Limb (tissue), 2 donors: Measurements from ENCODE around the gene TCF4.

ENCODE experiments used
- DNase-seq, 2 donors: peaks; one replicate each; pipeline ENCODE4 v3.0.0-alpha.2; 2016; ENCODE audit errors: extremely low spot score in 2 of 2

Gene TCF4

GRCh38 chr18:55324166-55324565 is 263.8 kb downstream of the TCF4 start:
- no peak for DNase-seq

GRCh38 chr18:55323051-55323994 is 264.7 kb downstream of the TCF4 start:
- DNase-seq, result peak in 1 of 2 donors; percentile 36

GRCh38 chr18:55322178-55322735 is 265.7 kb downstream of the TCF4 start:
- DNase-seq, result peak; percentile 87 to 91

- DNase-seq, result peak; percentile 93
Measured at GRCh38 chr18:55321265-55322177, 266.5 kb downstream of the TCF4 start.

GRCh38 chr18:55320424-55321264 is 267.3 kb downstream of the TCF4 start:
- no peak for DNase-seq

- no peak for DNase-seq
Measured at GRCh38 chr18:55319459-55320193, 268.4 kb downstream of the TCF4 start.

GRCh38 chr18:55318951-55319441 is 269.0 kb downstream of the TCF4 start:
- DNase-seq, result no peak

- no peak for DNase-seq
Measured at GRCh38 chr18:55317864-55318263, 270.1 kb downstream of the TCF4 start.

GRCh38 chr18:55317324-55317723 is 270.7 kb downstream of the TCF4 start:
- no peak for DNase-seq

GRCh38 chr18:55316486-55317184 is 271.4 kb downstream of the TCF4 start:
- no peak for DNase-seq

GRCh38 chr18:55314615-55315237 is 273.3 kb downstream of the TCF4 start:
- no peak for DNase-seq

- no peak for DNase-seq
Measured at GRCh38 chr18:55314031-55314430, 274.0 kb downstream of the TCF4 start.

GRCh38 chr18:55310863-55311262 is 277.1 kb downstream of the TCF4 start:
- DNase-seq, result no peak

GRCh38 chr18:55310044-55310676 is 277.8 kb downstream of the TCF4 start:
- no peak for DNase-seq

- DNase-seq, result no peak
Measured at GRCh38 chr18:55309249-55309648, 278.7 kb downstream of the TCF4 start.

- DNase-seq, result no peak
Measured at GRCh38 chr18:55307505-55307904, 280.5 kb downstream of the TCF4 start.

- no peak for DNase-seq
Measured at GRCh38 chr18:55306359-55307024, 281.5 kb downstream of the TCF4 start.
